HG03175 (cell line): ENCODE results near the gene CCDC148.
"Not testable (repeated sequence)": the region's sequence is repeated elsewhere in the genome, so short reads cannot be mapped to it uniquely, and the experiment has no call there.

Experiments
- ATAC-seq: cut with Tn5 transposase; IDR thresholded peaks from one replicate; pipeline ENCODE4 v1.9.1; 2021; ENCODE audit warnings: mild to moderate bottlenecking, moderate library complexity; ENCODE audit not compliant: unreplicated experiment

The CCDC148 gene

GRCh38 chr2:158223066-158223465, 233.5 kb downstream of the CCDC148 start:
- ATAC-seq = not testable (repeated sequence)

GRCh38 chr2:158221063-158222020, 235.2 kb downstream of the CCDC148 start:
- peak; percentile 55 for ATAC-seq

DNA sequence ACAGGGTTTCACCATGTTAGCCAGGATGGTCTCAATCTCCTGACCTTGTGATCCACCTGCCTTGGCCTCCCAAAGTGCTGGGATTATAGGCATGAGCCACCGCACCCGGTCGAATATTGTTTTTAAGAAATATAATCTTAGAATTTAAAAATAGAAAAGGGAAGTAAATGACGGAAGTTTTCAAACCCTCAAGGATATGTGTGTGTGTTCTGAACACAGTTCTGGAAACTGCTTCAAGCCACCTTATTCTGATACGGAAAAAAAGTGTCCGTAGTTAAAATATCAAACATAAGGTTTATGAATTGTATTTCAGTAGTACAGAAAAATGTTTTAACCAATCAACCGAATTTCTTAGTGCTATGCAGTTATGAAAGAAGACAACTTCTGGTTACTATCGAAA, 239.0 kb downstream of the CCDC148 start:
- no peak for ATAC-seq

- peak; percentile 94 for ATAC-seq
These were observed 242.1 kb downstream of the CCDC148 start for GRCh38 chr2:158214431-158214830.

DNA sequence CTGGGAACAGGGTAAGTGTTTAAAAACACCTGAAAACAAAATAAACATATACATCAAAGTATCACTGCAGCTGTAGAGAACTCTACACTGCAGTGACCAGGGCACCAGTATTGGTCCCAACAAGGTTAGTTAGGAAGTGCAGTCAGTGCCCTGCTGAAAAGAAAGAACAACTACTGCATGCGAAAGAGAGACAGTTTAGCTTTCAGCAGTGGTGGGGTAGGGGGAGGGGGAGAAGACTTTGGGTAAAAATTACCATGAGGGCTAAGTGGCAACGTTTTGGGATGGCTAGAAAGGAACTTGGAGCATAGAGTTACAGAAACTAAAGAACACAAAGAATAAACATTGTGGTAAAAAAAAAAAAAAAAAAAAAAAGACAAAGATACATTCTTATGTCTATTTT, 242.8 kb downstream of the CCDC148 start:
- ATAC-seq = no peak

GRCh38 chr2:158212301-158212700, 244.3 kb downstream of the CCDC148 start:
- ATAC-seq = no peak

DNA sequence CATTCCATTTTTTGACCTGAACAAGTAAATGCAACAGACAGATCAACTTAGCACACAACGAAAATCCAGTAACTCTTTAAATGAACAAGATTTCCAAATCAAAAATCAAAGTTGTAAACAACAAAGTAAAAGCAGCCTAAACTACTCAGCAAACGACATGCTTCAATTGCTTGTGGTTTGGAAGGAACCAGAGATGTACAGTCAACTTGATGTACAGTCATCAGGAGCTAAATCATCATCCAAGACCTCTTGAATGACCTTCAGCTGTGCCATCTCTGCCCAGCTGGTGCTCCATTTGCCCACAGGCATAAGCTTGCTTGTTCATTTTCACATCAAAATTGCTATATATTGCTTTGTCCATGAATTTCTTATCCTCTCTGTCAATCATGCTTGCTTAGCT, 245.1 kb downstream of the CCDC148 start:
- ATAC-seq = no peak

DNA sequence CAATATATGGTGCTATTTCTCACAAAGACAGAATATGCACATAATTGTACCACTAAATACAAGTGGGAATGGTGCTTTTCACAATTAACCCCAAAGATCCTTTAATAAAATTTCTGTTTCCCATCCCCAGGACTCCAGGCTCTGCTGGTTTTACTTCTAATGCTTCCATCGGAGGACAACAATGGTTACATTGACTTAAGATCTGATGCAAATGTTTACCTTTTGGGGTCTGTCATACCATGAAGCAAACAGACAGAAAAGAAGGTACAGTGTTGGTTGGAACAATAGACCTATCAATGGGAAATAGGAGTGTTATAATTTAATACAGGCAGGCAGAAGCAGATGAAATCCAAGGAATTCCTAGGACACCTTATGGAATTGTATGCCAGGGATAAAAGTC, 249.2 kb downstream of the CCDC148 start:
- ATAC-seq = no peak

GRCh38 chr2:158205215-158205614, 251.3 kb downstream of the CCDC148 start:
- no peak for ATAC-seq

DNA sequence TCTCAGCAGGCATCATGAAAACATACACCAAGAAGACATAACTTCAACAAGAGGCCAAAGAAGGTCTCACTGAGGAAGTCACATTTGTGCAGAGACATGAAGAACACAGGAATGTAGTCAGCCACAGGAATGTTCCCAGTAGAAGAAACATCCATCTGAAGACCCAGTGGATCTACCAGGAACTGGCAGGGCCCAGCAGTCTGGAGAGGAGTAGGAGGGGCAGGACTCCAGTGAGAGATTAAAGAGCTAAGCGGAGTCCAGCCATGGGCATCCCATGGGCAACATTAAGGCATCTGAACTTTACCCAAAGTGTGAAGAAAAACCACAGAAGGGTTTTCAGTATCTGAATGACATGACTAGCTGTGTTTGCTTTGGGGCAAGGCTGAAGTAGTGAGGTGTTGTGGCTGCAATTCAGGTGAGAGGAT, 251.8 kb downstream of the CCDC148 start:
- no peak for ATAC-seq

DNA sequence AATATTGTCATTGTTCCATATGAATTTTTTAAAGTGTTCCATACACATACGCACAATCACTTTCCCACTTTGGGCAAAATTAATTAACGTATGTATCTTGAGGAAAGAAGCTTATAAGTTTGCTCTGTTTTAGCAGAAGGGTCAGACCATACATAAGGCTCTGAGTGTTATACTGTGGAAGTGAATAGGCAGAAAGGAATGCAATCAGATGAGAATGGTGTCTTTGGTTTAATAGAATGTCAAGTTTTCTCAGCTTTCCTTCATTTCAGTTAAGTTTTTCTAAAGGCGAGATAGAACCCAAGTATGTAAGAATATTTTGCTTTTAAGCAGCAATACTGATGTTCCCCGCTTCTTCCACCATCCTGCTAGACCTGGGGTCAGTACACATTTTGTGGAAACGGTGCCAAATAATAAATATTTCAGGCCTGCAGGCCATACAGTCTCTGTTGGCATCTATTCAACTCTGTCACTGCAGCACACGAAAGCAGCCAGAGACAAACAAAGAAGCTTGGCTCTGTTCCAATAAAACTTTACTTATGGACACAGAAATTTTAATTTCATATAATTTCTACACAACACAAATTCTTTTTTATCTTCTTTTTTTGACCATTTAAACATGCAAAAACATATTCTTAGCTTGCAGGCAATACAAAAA, 254.3 kb downstream of the CCDC148 start:
- ATAC-seq = no peak

DNA sequence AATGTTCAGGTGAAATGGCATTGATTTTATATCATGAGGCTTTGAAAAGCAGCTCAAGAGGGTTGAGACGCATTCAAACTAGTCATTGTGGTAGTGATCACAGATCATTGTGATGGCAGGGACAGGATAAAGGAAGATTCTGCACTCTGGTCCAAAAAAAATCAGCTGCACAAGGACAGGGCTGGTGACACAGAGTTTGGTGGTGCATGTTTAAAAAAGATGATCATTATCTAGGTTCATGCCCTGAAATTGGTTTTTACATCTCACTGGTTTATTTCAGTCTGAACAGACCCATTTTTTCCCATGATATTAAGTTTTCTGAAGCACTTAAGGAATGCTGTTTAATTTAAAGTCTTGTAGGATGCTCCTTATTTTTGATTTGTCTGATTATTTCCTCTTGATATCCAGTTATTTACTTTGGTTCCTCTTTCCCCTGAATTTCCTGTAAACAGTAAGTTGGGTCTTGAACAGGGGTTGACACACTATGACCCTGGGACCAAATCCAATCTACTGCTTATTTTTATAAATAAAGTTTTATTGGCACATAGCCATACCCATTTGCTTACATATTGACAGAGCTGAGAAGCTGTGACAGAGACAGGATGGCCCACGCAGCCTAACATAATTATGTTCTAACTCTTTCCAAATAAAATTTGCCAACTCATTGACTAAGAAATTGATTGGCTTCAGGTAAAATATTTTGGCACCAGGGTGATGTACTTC, 256.5 kb downstream of the CCDC148 start:
- ATAC-seq = no peak

DNA sequence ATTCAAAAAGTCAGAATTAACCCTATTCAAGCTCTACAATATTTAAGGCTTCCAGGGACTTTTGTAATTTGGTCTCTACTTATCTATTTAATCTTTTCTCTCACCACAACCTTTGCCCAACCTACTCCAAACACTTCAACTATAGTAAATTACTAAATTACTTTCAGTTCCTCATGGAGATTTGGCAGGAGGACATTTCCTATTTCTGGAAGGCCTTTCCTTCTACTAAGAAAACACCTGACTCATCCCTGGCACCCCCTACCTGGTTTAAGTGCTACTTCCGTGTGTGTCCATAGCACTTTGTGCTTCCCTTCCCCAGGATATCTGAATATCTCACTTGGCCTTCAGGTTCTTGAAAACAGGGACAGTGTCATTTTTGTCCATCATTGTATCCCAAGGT, 258.6 kb downstream of the CCDC148 start:
- ATAC-seq = no peak

DNA sequence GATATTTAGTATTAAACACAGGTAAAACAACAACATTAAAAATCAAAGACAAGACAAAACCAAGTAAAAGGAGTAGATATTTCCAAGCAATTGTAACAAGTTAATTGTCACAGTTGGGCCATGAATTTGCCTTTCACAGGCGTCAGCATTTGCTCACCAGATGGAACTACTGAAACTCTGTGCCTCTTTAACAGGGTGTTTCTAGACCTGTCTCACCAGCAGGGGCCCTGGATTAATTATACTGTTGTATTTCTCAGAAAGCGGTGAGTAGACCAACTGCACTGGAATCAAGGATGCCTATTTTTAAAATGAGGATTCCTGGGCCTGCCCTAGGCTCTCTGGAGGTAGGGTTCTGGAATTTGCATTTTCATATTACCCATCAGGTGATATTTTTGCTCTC, 262.3 kb downstream of the CCDC148 start:
- no peak for ATAC-seq

DNA sequence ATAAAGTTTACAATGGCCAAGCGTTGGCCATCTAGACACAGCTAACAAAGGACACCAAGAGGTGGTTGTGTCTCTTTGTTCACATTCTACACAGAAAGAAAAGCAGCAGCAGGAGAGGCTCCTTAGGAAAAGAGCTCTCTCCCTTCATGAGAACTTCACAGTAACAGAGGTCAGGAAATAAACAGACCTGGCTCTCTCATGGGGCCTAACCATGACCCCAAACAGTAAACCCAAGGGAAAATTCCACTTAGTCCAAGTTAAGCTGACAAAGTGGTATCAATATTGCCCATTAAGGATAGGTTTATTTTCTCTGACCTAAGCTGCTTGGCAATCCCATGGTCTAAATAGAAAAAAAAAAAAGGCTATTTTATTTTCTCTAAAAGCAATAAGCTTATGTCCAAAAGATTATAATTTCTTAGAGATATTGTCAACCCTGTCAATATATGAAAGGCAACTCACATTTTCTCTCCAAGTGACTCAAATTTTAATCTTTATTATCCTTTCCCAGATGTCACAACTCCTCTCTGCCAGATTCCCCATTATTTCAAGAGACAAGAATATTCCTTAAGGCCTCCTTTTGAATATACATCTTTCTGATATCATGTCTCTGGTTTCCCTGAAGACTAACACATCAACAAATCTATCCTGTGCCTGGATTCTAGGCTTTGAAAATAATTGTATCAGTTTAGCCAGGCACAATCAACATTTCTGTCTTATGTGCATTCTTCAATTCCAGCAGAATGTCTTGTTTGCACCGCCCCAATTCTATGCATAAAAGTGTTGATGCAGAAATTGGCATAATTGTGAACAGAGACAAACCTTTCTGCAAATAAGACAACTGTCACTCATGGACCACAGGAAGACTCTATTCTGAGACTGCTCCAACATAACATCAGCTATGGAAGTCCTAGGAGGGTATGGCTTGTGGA, 263.8 kb downstream of the CCDC148 start:
- ATAC-seq = no peak

DNA sequence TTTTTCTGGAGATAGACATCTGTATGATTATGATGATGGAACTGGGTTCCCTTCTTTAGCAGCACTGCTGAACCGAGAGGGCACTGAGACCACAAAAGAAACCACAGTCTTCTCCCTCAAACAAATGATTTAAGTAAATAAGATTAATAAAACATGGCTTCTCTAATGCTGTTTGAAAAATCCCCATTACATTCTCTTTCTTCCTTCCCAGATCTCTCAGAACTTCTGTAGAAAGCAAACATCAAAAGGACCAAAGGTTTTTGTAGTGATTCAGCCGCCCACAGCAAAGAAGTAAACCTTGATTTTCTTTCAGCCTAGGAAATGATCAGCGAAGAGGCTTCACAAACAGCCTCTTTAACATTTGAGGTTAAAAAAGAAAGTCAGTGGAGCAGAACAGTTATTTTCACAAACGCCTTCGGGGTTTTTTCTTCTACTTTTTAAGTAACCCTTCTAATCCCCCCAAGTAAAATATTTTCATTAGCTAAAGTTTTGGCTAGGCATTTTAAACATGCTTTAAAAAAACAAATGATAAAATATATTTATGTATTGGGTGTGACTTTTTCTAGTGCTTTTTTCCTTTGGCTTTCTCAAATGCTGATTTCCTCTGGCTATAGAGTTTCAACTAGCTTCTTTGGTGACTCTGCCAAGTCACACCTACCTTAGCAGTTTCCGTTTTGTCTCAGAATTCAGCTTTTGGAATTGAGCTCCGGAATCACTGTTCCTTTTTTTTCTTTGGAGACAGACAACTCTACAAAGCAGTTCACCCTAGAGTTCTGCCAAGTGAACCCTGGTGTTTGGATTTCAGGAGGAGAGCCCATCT, 265.3 kb downstream of the CCDC148 start:
- peak; percentile 74 for ATAC-seq

GRCh38 chr2:158189526-158189925, 267.0 kb downstream of the CCDC148 start:
- ATAC-seq = peak; percentile 59

DNA sequence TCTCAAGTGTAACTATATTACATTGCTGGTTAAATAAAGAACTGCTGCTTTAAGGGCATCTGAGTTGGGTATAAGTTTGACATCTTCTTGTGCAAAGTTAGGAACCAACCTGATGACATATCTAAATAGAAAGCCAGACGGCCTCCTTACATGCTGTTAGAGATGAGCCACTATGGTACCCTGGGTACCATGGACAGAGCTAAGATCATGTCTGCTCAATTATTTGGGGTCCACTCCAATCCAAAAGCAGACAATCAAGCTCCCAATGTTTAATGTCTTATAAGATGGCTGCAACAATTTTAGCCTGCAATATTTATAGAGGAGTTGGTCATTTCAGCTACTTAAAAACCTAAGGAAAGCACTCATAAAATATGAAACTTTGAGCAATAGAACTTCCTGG, 268.6 kb downstream of the CCDC148 start:
- no peak for ATAC-seq

DNA sequence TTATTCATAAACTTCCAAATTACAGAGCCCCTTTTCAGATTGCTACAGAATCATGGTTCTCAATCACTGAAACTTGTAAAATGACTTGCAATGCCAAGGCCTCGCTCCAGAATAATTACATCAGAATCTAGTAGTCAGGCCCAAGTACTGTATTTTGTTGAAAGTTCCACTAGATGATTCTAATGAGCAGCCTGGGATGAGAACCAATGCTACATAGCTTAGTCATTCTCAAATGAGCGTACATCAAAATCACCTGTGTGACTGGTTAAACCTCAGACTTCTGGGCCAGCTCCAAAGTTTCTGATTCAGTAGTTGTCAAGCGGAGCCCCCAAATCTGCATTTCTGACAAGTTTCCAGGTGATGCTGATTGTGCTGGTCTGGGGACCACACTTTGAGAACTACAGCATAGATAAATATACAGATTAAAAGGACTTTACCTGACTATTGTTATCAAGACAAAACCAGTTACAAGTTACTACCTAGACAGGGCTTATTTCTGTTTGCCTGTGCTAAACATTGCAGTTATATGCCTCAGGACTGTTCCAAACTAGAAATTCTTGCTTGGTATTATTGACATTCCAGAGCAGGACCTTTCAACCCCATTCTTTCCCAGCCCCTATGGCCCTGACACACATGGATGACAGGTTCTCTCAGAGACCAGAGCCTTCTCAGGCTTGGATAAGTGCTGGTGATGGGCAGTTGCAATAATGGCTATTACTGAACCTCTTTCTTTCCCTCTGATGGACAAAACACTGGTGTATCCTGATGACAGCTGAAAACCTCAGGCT, 271.8 kb downstream of the CCDC148 start:
- ATAC-seq = no peak
